Brain microvascular endothelial cell (primary cell): ENCODE measurements around the gene ACSL1.
"Not testable (repeated sequence)": the region's sequence is repeated elsewhere in the genome, so short reads cannot be mapped to it uniquely, and the experiment has no call there.

Experiments
- DNase-seq: peaks from one replicate; pipeline ENCODE4 v3.0.0-alpha.2; 2020
- H3K27ac ChIP-seq: fragments of 250-450 bp; sonication (Bioruptor Pico); 2 replicates; pipeline ENCODE4 v1.5.1; 2020; ENCODE audit warnings: mild to moderate bottlenecking, moderate library complexity
- H3K27me3 ChIP-seq: fragments of 250-450 bp; sonication (Bioruptor Pico); replicated peaks from 2 replicates; pipeline ENCODE4 v1.5.1; 2020; ENCODE audit warnings: mild to moderate bottlenecking
- H3K36me3 ChIP-seq: fragments of 250-450 bp; sonication (Bioruptor Pico); replicated peaks from 2 replicates; pipeline ENCODE4 v1.5.1; 2020; ENCODE audit warnings: mild to moderate bottlenecking
- H3K4me3 ChIP-seq: 2 replicates; pipeline ENCODE4 v1.5.1; 2011; ENCODE audit warnings: low read depth, mild to moderate bottlenecking, control low read depth, low read length, moderate library complexity
- CTCF ChIP-seq: IDR thresholded peaks from 2 replicates; pipeline ENCODE4 v1.5.1; 2011; ENCODE audit warnings: low read depth, mild to moderate bottlenecking, moderate library complexity, low read length, control low read depth, inconsistent platforms; ENCODE audit errors: missing control alignments
- in situ Hi-C: cut with HindIII; loops from 2 replicates; pipeline ENCODE4 v1.10.0; 2017; ENCODE audit warnings: low sequenced_read_pairs, low pct_ligation_motif_present

ACSL1 gene

DNA sequence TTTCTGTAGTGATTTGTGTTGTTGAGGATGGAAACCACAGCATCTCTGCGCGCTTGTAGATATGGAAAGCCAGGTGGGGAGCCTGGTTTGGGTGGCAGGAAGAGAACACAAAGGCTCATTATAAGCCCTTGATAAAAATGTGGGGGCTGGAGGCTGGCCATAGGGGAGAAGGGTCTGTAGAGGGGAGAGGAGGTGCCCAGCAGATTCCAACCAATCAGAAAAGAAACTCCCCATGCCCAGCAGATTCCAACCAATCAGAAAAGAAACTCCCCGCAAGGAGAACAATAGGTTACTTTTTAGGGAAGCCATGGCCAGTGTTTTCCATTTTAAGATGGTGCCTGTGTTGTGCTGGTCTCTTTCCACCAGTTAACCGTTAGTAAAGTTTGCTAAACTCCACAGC, 82.1 kb downstream of the ACSL1 start:
- no peaks in the 10 kb centered on the region for H3K27me3 ChIP-seq
- H3K36me3 ChIP-seq: no peaks in the 10 kb centered on the region
- no peak overlapping the region for H3K4me3 ChIP-seq
- no peak overlapping the region for H3K27ac ChIP-seq
- DNase-seq: no peak
- no peak for TF ChIP-seq CTCF
- in situ Hi-C loops: no loop called here

- in situ Hi-C loops, H3K27me3 ChIP-seq: not testable (repeated sequence)
Observed at GRCh38 chr4:184741651-184742050, 84.1 kb downstream of the ACSL1 start.

DNA sequence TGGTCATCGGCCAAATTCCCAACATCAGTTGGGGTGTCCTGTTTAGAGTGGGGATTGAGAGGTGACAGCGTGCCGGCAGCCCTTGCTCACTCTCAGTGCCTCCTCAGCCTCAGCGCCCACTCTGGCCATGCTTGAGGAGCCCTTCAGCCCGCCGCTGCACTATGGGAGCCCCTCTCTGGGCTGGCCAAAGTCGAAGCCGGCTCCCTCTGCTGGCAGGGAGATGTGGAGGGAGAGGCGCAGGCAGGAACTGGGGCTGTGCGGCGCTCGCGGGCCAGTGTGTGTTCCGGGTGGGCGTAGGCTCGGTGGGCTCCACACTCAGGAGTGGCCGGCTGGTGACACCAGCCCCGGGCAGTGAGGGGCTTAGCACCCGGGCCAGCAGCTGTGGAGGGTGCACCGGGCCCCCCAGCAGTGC, 84.8 kb downstream of the ACSL1 start:
- in situ Hi-C loops: no loop called here
- H3K36me3 ChIP-seq: no peaks in the 10 kb centered on the region
- H3K27ac ChIP-seq: no peak overlapping the region
- no peak overlapping the region for H3K4me3 ChIP-seq
- no peak for TF ChIP-seq CTCF
- DNase-seq: no peak
- no peaks in the 10 kb centered on the region for H3K27me3 ChIP-seq

More at GRCh38 chr4:184741651-184742050, 84.1 kb downstream of the ACSL1 start:
- not testable (repeated sequence) for H3K27ac ChIP-seq, H3K36me3 ChIP-seq, H3K4me3 ChIP-seq, DNase-seq

DNA sequence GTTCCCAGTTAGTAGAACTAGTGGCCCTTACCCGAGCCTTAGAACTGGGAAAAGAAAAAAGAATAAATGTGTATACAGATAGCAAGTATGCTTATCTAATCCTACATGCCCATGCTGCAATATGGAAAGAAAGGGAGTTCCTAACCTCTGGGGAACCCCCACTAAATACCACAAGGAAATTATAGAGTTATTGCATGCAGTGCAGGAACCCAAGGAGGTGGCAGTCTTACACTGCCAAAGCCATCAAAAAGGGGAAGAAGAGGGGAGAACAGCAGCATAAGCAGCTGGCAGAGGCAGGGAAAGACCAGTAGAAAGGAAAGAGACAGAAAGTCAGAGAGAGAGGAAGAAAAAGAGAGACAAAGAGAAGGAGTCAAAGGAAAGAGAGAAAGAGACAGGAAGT, 86.2 kb downstream of the ACSL1 start:
- in situ Hi-C loops, H3K4me3 ChIP-seq, H3K36me3 ChIP-seq, H3K27ac ChIP-seq, H3K27me3 ChIP-seq, DNase-seq: not testable (repeated sequence)

DNA sequence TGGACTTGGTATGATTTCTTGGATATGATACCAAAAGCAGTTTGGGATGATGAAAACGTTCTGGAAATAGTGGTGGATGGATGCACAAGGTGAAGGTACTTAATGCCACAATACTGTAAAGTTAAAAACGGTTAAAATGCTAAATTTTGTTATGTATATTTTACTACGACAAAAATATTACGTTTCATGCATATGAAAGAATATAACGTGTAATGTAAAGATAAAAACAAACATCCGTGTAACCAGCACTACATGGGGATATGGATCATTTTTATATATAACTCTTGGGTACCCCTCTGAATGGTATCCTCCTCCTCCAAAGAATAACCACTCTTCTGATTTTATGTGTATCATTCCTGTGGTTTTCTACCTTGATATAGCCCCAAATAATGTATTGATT, 91.0 kb downstream of the ACSL1 start:
- in situ Hi-C loops: no loop called here
- DNase-seq: no peak
- Histone ChIP-seq H3K27me3 (no peaks in the 10 kb centered on the region), H3K27ac (no peak overlapping the region), H3K4me3 (no peak overlapping the region), H3K36me3 (no peaks in the 10 kb centered on the region)
- no peak for TF ChIP-seq CTCF

GRCh38 chr4:184733654-184734524, 91.9 kb downstream of the ACSL1 start, which contains the start of gene CENPU:
TSS of gene CENPU (minus strand) at chr4:184734096. CDS start at chr4:184734062, 34 bp downstream.
- H3K4me3 ChIP-seq: peak within 1 kb of the TSS; percentile 94
- no peaks in the 10 kb centered on the region for H3K27me3 ChIP-seq
- peak; percentile 97 for DNase-seq
- H3K27ac ChIP-seq: peak within 1 kb of the TSS; percentile 30
- no peak for TF ChIP-seq CTCF
- in situ Hi-C loops: no loop called here
- no peaks in the 10 kb centered on the region for H3K36me3 ChIP-seq

- Histone ChIP-seq H3K27me3 (no peaks in the 10 kb centered on the region), H3K27ac (no peak overlapping the region), H3K4me3 (peak overlapping the region; percentile 94), H3K36me3 (no peaks in the 10 kb centered on the region)
- no peak for TF ChIP-seq CTCF
- DNase-seq: no peak
- in situ Hi-C loops: no loop called here
Observed at GRCh38 chr4:184732126-184732525, 93.6 kb downstream of the ACSL1 start.
